ENCODE results near the gene ACKR2.

Gene ACKR2

DNA sequence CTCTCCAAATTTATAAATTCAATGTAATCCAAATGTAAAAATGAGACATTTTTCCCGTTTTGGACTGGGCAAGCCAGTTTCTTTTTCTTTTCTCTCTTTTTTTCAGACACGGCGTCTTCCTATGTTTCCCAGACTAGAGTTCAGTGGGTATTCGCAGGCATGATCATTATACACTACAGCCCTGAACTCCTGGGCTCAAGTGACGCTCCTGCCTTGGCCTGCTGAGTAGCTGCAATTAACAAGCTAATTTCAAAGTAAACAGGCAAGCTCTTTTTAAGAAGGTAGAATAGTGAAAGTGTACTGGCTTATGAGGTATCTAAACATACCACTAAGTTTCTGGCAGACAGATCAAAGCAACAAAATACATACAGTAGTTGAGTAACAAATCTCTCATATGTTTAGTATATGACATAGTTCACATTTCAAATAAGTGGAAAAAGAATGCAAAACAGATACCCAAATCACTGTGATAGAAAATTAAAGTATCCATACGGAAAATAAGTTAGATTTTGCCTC lies 18.5 kb upstream of the ACKR2 start:
- TF ChIP-seq, protein P1, sequence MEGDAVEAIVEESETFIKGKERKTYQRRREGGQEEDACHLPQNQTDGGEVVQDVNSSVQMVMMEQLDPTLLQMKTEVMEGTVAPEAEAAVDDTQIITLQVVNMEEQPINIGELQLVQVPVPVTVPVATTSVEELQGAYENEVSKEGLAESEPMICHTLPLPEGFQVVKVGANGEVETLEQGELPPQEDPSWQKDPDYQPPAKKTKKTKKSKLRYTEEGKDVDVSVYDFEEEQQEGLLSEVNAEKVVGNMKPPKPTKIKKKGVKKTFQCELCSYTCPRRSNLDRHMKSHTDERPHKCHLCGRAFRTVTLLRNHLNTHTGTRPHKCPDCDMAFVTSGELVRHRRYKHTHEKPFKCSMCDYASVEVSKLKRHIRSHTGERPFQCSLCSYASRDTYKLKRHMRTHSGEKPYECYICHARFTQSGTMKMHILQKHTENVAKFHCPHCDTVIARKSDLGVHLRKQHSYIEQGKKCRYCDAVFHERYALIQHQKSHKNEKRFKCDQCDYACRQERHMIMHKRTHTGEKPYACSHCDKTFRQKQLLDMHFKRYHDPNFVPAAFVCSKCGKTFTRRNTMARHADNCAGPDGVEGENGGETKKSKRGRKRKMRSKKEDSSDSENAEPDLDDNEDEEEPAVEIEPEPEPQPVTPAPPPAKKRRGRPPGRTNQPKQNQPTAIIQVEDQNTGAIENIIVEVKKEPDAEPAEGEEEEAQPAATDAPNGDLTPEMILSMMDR (IDR thresholded peaks at IDR 0.05): no peak

DNA sequence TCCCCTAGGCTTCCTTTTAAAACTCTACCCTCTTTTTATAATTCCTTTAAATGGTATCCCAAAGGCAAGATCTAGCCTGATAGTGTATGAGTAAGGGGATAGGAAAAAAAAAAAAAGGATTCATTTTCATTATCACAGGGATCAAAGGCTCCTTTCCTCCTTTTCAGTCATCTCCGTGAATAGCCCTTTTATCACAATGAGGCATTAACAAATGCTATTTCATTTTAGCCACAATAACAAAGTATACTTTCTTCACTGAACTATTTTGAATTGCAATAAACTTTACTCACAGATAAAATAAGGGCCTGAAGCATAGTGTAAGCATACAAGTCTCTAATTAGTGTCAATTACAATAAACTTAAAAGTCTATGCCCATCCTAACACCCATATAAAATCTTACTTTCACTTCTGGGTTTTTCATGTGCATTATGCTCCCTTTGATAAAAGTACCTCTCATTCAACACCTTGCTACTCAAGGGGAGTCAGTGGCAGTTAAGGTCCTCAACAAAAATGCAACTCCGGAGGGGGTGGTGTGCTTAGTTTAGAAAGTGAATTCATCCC lies 13.5 kb upstream of the ACKR2 start:
- TF ChIP-seq, protein P1 (IDR thresholded peaks at IDR 0.05): no peak

DNA sequence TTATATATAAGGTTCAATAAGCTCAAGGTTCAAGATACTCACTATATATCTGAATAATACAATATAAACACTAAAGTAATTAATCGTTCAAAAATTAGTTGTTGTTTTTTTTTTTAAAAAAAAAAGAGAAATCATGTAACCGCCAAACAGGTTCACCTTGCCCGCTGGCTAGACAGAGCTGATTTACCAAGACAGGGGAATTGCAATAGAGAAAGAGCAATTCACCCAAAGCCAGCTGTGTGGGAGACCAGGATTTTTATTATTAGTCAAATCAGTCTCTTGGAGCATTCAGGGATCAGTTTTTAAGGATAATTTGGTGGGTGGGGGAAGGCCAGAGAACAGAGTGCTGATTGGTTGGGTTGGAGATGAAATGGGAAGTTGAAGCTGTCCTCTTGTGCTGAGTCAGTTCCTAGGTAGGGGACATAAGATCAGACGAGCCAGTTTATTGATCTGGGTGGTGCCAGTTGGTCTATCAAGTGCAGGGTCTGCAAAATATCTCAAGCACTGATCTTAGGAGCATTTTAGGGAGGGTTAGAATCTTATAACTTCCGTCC lies 12.8 kb upstream of the ACKR2 start:
- TF ChIP-seq, protein P1 (IDR thresholded peaks at IDR 0.05): no peak

DNA sequence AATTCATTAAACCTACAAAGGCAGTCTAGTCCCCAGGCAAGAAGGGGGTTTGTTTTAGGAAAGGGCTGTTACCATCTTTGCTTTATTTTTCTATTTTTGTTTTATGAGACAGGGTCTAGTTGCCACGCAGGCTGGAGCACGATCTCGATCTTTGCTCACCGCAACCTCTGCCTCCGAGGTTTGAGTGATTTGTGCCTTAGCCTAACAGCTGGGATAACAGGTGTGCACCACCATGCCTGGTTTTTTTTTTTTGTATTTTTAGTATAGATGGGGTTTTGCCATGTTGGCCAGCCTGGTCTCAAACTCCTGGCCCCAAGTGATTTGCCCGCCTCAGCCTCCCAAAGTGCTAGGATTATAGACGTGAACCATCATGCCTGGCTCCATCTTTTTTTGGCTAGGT lies 9.9 kb upstream of the ACKR2 start:
- TF ChIP-seq, protein P1 (IDR thresholded peaks at IDR 0.05): no peak

DNA sequence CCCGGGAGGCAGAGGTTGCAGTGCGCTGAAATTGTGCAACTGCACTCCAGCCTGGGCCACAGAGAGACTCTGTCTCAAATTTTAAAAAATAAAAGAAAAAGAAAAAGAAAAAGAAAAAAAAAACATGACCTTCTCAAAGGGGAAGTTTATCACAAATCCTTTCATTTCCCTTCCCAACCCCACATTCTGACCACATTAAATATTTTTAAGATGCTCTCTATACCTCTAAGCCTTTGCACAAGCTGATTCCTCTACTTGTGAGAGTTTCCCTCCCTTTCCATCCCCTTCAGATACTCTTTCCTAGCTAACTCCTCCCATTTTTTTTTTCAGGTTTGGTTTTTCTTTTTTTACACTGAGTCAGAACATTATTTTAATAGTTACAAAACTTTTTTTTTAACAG lies 9.0 kb upstream of the ACKR2 start:
- TF ChIP-seq, protein P1 (IDR thresholded peaks at IDR 0.05): no peak

DNA sequence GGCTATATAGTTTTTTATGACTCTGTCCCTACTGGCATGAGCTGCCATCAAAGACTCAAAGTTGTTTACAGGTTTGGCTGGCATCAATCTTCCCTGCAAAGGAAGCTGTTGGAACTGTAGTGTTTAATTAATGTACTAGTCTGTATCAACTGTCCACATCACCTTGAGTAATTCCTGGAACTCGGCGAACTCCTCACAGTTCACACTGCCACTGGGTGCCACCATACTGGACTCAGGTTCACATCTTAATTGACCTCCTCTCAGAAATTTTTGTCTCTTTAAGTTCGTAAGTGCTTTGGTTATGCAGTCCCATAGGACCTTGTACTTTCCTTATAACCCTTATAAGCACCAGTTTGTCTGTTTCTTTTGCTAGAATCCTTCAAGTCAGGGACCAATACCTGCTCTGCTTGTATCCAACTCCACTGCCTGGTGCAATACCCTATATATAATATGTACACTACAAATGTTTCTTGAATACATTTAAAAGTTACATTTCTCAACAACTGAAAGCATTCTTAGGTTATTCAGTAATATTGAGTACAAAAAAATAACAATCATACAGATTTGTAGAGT lies 8.1 kb upstream of the ACKR2 start:
- TF ChIP-seq, protein P1 (IDR thresholded peaks at IDR 0.05): no peak

DNA sequence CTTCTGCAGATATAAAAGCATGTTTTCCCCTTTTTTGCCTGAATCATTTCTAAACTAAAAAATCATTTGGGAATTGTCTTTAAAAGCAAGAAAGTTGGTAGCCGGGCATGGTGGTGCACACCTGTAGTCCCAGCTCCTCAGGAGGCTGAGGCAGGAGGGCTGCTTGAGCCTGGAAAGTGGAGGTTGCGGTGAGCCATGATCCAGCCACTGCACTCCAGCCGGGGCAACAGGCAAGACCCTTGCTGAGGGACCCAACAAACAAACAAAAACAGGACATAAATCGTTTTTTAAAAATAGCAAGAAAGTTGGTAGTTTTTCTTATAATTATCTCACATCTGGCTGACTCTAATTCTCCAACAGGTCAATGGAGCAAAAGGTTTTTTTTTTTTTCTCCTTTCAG lies 7.5 kb upstream of the ACKR2 start:
- TF ChIP-seq, protein P1 (IDR thresholded peaks at IDR 0.05): no peak

Measured in LNCAP (cell line).